ENCODE data around the gene EHBP1. TPM values are rescaled to one million over a fixed set of nuclear protein-coding genes. Genes with fewer than 3 reads are reported as not detected.

Gene EHBP1
- total RNA-seq, 2 donors from 2014 or later, result 22.4 to 22.9 TPM

DNA sequence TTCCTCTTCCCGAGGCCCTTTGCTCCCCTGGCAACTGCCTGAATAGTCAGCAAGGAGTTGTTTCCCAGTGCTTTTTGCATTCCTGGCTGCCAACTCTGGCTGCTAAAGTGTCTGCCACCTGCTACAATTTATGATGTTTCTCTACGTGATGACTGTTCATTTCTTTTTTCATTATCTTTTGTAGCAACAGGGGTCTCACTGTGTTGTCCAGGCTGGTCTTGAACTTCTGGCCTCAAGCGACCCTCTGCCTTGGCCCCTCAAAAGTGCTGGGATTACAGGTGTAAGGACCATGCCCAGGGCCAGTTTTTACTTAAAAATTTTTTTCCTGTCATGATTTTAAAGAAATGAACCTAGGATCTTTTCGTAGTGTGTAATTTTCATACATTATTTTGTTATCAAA lies 11.3 kb downstream of the EHBP1 start:
- H3K4me1 ChIP-seq, result no peaks in the 10 kb centered on the region

GRCh38 chr2:62717503-62718081 lies 12.1 kb downstream of the EHBP1 start:
- no peak overlapping the region for H3K27ac ChIP-seq
- H3K4me1 ChIP-seq, result no peaks in the 10 kb centered on the region
- DNase-seq (ENCODE audit: low spot score), result no peak
- no peak overlapping the region for H3K4me3 ChIP-seq
- no peaks in the 10 kb centered on the region for H3K27me3 ChIP-seq
- TF ChIP-seq CTCF (IDR thresholded peaks at IDR 0.05), result no peak
- no peaks in the 10 kb centered on the region for H3K36me3 ChIP-seq
- H3K9me3 ChIP-seq, result no peaks in the 10 kb centered on the region

More for the DNA sequence above, 11.3 kb downstream of the EHBP1 start:
- Histone ChIP-seq H3K9me3 (no peaks in the 10 kb centered on the region), H3K27ac (no peak overlapping the region), H3K4me3 (no peak overlapping the region), H3K27me3 (no peaks in the 10 kb centered on the region), H3K36me3 (no peaks in the 10 kb centered on the region)
- TF ChIP-seq CTCF (IDR thresholded peaks at IDR 0.05), result no peak
- DNase-seq (ENCODE audit: low spot score), result no peak

GRCh38 chr2:62718225-62718822 lies 12.8 kb downstream of the EHBP1 start:
- no peak for DNase-seq (ENCODE audit: low spot score)
- H3K27ac ChIP-seq, result no peak overlapping the region
- H3K4me1 ChIP-seq, result no peaks in the 10 kb centered on the region
- TF ChIP-seq CTCF (IDR thresholded peaks at IDR 0.05), result no peak
- no peaks in the 10 kb centered on the region for H3K36me3 ChIP-seq
- H3K9me3 ChIP-seq, result no peaks in the 10 kb centered on the region
- H3K4me3 ChIP-seq, result no peak overlapping the region
- no peaks in the 10 kb centered on the region for H3K27me3 ChIP-seq

- Histone ChIP-seq H3K27me3 (no peaks in the 10 kb centered on the region), H3K9me3 (no peaks in the 10 kb centered on the region), H3K4me3 (no peak overlapping the region), H3K4me1 (no peaks in the 10 kb centered on the region), H3K27ac (no peak overlapping the region), H3K36me3 (no peaks in the 10 kb centered on the region)
- no peak for DNase-seq (ENCODE audit: low spot score)
- TF ChIP-seq CTCF (IDR thresholded peaks at IDR 0.05), result no peak
These were observed 14.2 kb downstream of the EHBP1 start for GRCh38 chr2:62719757-62720156.

DNA sequence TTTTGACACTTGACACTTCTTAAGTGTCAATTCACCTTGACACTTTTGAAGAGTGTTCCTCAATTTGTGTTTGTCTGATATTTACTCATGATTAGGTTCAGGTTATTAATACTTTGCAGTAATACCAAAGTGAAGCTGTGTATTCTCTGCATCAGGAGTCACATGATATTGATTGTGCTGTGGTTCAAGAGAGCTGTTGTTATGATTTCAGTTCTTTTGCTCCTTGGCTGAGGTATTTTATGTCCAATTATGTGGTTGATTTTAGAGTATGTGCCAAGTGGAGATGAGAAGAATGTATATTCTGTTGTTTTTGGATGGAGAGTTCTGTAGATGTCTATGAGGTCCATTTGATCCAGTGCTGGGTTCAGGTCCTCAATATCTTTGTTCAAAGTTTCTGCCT lies 17.2 kb downstream of the EHBP1 start:
- Histone ChIP-seq H3K36me3 (no peaks in the 10 kb centered on the region), H3K27me3 (no peaks in the 10 kb centered on the region), H3K27ac (no peak overlapping the region), H3K9me3 (no peaks in the 10 kb centered on the region), H3K4me3 (no peak overlapping the region), H3K4me1 (peaks cover 0 to 10% of the 10 kb centered on the region in 2 donors)
- no peak for TF ChIP-seq CTCF (IDR thresholded peaks at IDR 0.05)
- DNase-seq (ENCODE audit: low spot score), result no peak

- H3K36me3 ChIP-seq, result no peaks in the 10 kb centered on the region
- no peak overlapping the region for H3K4me3 ChIP-seq
- no peak for DNase-seq (ENCODE audit: low spot score)
- no peak overlapping the region for H3K27ac ChIP-seq
- H3K9me3 ChIP-seq, result no peaks in the 10 kb centered on the region
- TF ChIP-seq CTCF (IDR thresholded peaks at IDR 0.05), result no peak
- peaks cover 0 to 14% of the 10 kb centered on the region in 2 donors for H3K4me1 ChIP-seq
- H3K27me3 ChIP-seq, result no peaks in the 10 kb centered on the region
These were observed 17.7 kb downstream of the EHBP1 start for GRCh38 chr2:62723253-62723652.

Measured in right atrium auricular region (tissue), 2 donors.